Uterus (tissue), 4 donors: ENCODE measurements around the gene TRPV5. TPM values are rescaled to one million over a fixed set of nuclear protein-coding genes. Genes with fewer than 3 reads are reported as not detected.

Experiments
- DNase-seq, 2 donors: peaks; one replicate each; pipeline ENCODE4 v3.0.0-alpha.2; 2019 to 2020
- H3K27ac ChIP-seq, 2 donors: fragments of 200-600 bp; sonication (generic); 1 replicate in 1 of 2; 2 replicates in 1 of 2; pipeline ENCODE4 v1.5.1; 2016 to 2018
- H3K27me3 ChIP-seq, 2 donors: fragments of 200-600 bp; sonication (generic); one replicate each; pipeline ENCODE4 v1.5.1; 2018 to 2019; ENCODE audit warnings: control low read depth in 1 of 2
- H3K36me3 ChIP-seq, 2 donors: fragments of 200-600 bp; sonication (generic); one replicate each; pipeline ENCODE4 v1.5.1; 2019; ENCODE audit warnings: control low read depth in 1 of 2
- H3K4me1 ChIP-seq, 2 donors: fragments of 200-600 bp; sonication (generic); one replicate each; pipeline ENCODE4 v1.5.1; 2018 to 2019; ENCODE audit warnings: control low read depth in 1 of 2
- H3K4me3 ChIP-seq, 2 donors: fragments of 200-600 bp; sonication (generic); 1 replicate in 1 of 2; 2 replicates in 1 of 2; pipeline ENCODE4 v1.5.1; 2018 to 2019; ENCODE audit warnings: mild to moderate bottlenecking in 1 of 2
- H3K9me3 ChIP-seq, 2 donors: fragments of 200-600 bp; sonication (generic); one replicate each; pipeline ENCODE4 v1.5.1; 2019; ENCODE audit warnings: control low read depth in 1 of 2
- CTCF ChIP-seq, 4 experiments: fragments of 200-600 bp in 2 of 4; fragments of 450-650 bp in 2 of 4; sonication (generic) in 2 of 4; IDR thresholded peaks; one replicate each; pipeline ENCODE4 v1.5.1; 2016 to 2019; ENCODE audit warnings: antibody characterized with exemption in 4 of 4, mild to moderate bottlenecking in 2 of 4, moderate library complexity in 1 of 4
- POLR2A ChIP-seq, 2 donors: fragments of 450-650 bp; IDR thresholded peaks; one replicate each; pipeline ENCODE4 v1.6.1; 2016; ENCODE audit warnings: antibody characterized with exemption in 2 of 2, mild to moderate bottlenecking in 1 of 2, moderate library complexity in 1 of 2
- intact Hi-C: fragments of 100-400 bp; cut with DNase I; formaldehyde crosslinking; loops from one replicate; pipeline ENCODE4 v1.15.1; 2023; ENCODE audit warnings: low total_unique reads
- total RNA-seq, 4 donors: library from RNA; depleted of rRNA in 3 of 4; stranded (reverse); fragments of >200 nt in 3 of 4; gene quantifications; one replicate each; pipeline versions ENCODE4 v1.1.0 to v1.2.4, GENCODE V29; 2014 to 2023
- donor health status: DM: yes; HTN: yes; CAD: no.

TRPV5 gene
- total RNA-seq, 4 donors from 2014 or later: 0.34 TPM; not detected in 3

- intact Hi-C loops: no loop called here
- Histone ChIP-seq H3K4me1 (no peaks in the 10 kb centered on the region), H3K9me3 (no peaks in the 10 kb centered on the region), H3K27me3 (no peaks in the 10 kb centered on the region), H3K36me3 (no peaks in the 10 kb centered on the region), H3K27ac (no peak overlapping the region), H3K4me3 (no peak overlapping the region)
- DNase-seq: no peak
- TF ChIP-seq POLR2A (IDR thresholded peaks at IDR 0.05) (no peak), CTCF (IDR thresholded peaks at IDR 0.05) (no peak)
These were observed 8.1 kb downstream of the TRPV5 start for GRCh38 chr7:142925413-142925812.

- H3K4me3 ChIP-seq: no peak overlapping the region
These were observed 10.2 kb downstream of the TRPV5 start for GRCh38 chr7:142923391-142923790.

GRCh38 chr7:142919656-142920055 is 13.9 kb downstream of the TRPV5 start:
- no peak for DNase-seq
- H3K27me3 ChIP-seq: no peaks in the 10 kb centered on the region
- H3K9me3 ChIP-seq: no peaks in the 10 kb centered on the region
- TF ChIP-seq CTCF (IDR thresholded peaks at IDR 0.05) (no peak), POLR2A (IDR thresholded peaks at IDR 0.05) (no peak)
- no peaks in the 10 kb centered on the region for H3K36me3 ChIP-seq
- H3K4me1 ChIP-seq: no peaks in the 10 kb centered on the region
- intact Hi-C loops: no loop called here
- no peak overlapping the region for H3K4me3 ChIP-seq
- no peak overlapping the region for H3K27ac ChIP-seq

More at GRCh38 chr7:142923391-142923790, 10.2 kb downstream of the TRPV5 start:
- no peak for DNase-seq
- TF ChIP-seq POLR2A (IDR thresholded peaks at IDR 0.05) (no peak), CTCF (IDR thresholded peaks at IDR 0.05) (no peak)
- intact Hi-C loops: no loop called here
- Histone ChIP-seq H3K27ac (no peak overlapping the region), H3K9me3 (no peaks in the 10 kb centered on the region), H3K27me3 (no peaks in the 10 kb centered on the region), H3K36me3 (no peaks in the 10 kb centered on the region), H3K4me1 (no peaks in the 10 kb centered on the region)

- H3K4me1 ChIP-seq: no peaks in the 10 kb centered on the region
- TF ChIP-seq POLR2A (IDR thresholded peaks at IDR 0.05) (no peak), CTCF (IDR thresholded peaks at IDR 0.05) (no peak)
These were observed 14.6 kb downstream of the TRPV5 start for GRCh38 chr7:142918901-142919300.

GRCh38 chr7:142917447-142917846 is 16.1 kb downstream of the TRPV5 start:
- Histone ChIP-seq H3K9me3 (no peaks in the 10 kb centered on the region), H3K4me3 (no peak overlapping the region), H3K27ac (no peak overlapping the region), H3K4me1 (no peaks in the 10 kb centered on the region), H3K27me3 (no peaks in the 10 kb centered on the region), H3K36me3 (no peaks in the 10 kb centered on the region)
- TF ChIP-seq POLR2A (IDR thresholded peaks at IDR 0.05) (no peak), CTCF (IDR thresholded peaks at IDR 0.05) (no peak)
- DNase-seq: no peak
- intact Hi-C loops: no loop called here

More at GRCh38 chr7:142918901-142919300, 14.6 kb downstream of the TRPV5 start:
- Histone ChIP-seq H3K4me3 (no peak overlapping the region), H3K27me3 (no peaks in the 10 kb centered on the region), H3K9me3 (no peaks in the 10 kb centered on the region), H3K27ac (no peak overlapping the region), H3K36me3 (no peaks in the 10 kb centered on the region)
- intact Hi-C loops: no loop called here
- DNase-seq: no peak
